Colon (tissue), 2 donors: ENCODE measurements around the gene ATG10.
"Not testable (repeated sequence)": the region's sequence is repeated elsewhere in the genome, so short reads cannot be mapped to it uniquely, and the experiment has no call there.

Source experiments
- FAIRE-seq: peaks from 2 replicates; lab custom pipeline; 2012; peaks lifted over from hg19 to GRCh38; lab: Jason Lieb, UNC
- donor health status: control.
- donor health status: control.

The ATG10 gene

DNA sequence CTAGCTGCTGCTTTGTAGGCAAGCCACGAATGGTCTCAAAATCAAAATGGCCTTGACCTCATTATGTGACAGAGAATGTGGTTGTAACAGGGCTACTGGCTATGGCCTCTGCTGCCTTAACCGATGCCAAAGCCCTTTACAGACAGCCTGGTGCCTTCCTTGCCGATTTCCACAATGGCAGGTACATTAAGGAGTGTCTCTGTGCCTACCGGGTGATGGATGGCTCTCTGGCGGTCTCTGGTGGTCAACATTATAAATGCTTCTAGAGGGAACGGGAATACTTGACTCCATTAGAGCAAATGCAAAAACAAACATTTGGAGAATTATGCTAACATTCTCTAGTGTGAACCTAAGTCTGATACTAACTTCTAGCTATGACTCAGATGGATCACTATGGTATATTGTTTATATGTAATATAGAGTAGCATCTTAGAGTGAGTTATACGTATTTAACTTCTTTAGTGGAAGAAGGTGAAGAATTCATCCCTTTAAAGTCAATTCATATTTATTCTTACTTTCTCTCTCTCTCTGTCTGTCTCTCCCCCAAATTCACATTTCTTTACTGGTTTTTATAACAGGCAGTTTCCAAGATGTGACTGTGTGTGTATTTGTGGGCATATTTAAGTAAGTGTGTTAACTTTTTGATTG, 253.8 kb downstream of the ATG10 start:
- FAIRE-seq = no peak

DNA sequence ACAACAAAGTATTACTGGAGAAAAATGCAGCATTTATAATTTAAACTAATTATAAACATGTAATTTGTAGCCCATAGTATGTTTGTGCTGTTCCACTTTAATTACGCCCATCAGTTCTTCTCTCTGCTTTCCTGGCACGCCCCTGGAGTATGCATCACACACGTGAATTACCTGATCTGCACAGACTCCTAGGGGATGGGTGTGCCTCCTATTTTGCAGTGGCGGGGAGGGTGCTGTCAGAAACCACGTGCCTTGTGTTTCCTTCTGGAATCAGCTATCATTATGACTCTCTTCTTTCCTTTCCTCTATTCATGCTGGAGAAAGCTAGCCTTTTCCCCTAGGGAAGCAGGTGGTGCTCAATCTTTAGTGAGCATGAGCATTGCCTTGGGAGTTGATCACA, 263.1 kb downstream of the ATG10 start:
- no peak for FAIRE-seq

DNA sequence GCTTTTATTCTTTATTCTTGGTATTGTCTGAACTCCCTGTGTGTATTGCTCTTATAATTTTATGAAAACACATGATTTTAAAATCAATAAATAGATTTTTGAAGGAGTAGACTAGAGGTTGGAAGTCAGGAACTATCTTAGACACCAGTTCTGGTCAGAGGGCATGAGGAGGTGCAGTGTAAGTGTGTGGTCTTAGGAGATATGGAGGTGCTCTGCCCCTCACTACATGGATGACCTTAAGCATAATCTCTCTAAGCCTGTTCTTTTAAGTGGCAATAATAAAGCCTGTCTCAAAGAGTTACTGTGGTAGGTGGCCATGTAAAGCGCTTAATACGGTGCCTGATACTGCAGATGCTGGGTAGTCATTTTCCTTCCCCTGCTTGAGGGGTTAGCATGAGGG, 272.3 kb downstream of the ATG10 start:
- no peak for FAIRE-seq

DNA sequence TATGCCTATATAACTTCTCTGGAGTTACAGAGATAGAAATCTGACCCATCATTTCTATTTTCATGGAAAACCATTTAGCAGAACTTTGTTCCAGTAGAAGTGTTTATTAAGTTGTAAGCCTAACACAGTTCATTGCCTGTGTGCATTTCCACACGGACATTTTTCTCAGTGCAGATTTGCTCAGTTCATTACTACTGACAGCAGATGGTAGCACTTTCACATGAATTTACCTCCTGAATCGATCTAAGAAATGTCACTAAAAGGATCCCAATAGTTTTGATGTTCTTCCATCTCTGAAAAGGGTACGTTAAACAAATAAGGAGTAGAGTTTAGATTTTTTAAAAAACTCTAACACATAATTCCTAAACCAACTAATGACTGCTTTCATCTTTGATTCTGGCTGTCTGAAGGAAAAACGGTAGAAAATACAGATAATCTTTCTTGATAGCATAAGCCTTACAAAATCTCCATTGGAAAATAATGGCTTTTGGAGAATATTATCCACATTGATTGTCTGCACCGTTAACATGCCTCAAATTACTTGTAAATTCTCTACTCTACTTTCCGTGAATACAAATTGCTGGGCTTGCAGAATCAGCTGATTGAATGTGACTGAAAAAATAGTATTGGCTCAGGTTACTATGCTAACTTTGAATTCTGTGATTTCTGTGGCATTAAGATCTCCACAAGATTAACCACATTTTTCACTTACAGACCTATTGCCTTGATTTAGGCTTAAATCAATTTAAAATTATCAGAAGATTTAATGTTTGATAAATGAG, 273.2 kb downstream of the ATG10 start:
- FAIRE-seq = no peak

DNA sequence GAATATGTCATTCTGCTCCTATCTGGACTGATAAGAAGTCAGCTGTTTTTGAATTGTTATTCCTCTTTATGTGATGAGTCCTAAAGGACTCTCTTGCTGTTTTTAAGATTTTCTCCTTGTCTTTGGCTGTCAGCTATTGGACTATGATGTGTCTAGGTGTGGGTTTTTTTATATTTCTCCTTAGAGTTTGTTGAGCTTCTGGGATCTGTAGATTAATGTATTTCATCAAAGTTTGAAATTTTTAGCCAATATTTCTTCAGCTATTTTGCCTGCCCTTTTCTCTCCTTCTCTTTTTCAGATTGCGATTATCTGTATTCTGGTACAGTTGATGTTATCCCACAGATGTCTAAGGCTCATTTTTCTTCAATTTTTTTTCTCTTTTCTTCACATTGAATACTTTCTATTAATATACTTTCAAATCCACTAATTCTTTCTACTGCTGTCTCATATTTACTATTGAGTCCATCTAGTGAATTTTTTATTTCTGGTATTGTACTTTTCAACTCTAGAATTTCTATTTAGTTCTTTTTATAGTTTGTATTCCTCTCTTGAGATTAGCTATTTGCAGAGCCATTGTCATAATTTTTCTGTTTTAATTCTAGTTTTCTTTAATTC, 275.2 kb downstream of the ATG10 start:
- peak; percentile 33 for FAIRE-seq

DNA sequence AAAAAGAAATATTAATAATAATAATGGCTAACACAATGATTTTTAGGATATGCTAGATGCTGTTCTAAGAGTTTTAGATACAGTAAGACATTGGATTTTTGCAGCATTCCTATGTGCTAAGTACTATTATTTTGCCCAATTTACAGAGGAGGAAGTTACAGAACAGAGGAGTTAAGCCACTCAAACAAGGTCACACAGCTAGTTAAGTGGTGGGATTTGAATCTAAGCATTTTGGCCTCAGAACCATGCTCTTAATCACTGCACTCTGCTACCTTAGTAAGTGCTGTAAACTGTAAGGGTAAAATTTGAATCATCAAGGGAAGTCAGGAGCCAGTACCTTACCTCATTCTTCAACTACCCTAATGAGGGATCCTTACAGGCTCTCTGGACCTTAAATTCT, 280.9 kb downstream of the ATG10 start:
- FAIRE-seq = no peak

DNA sequence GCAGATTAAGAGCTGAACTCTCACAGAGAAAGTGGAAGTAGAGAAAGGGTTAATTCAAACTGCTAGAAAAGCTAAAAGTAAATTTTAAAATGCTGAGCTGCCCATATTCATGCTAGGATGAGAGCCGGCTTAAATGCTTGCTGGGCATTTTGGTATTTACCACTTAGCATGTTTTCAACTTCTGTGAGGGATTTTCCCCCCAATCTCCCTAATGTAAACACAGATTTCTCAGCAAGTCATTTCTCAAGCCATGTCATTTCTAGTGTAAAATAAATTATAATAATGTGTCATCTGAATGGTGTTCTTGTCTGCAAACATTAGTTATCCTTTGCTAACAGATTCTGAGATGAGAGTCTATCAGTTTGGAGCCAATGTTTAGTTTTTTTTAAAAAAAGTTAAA, 284.0 kb downstream of the ATG10 start:
- FAIRE-seq = no peak

DNA sequence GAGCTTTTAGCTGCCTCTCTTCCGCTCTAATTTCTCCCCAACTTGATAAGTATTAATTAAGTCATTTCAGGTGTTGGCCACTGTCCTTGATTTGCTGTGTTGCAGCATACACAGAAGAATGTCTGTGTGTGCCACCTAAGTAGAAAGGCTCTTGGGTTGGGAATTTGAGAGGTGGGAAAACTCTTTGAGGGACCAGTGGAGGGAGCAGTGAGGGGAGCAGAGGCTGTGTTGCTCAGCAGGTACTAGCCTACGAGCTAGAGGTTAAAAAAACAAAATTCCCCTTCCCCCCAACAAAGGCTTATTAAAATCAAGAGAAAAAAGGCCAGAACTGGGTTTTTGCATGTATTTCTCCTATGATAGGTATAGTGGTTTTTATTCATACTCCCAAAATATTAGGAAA, 285.4 kb downstream of the ATG10 start:
- no peak for FAIRE-seq

DNA sequence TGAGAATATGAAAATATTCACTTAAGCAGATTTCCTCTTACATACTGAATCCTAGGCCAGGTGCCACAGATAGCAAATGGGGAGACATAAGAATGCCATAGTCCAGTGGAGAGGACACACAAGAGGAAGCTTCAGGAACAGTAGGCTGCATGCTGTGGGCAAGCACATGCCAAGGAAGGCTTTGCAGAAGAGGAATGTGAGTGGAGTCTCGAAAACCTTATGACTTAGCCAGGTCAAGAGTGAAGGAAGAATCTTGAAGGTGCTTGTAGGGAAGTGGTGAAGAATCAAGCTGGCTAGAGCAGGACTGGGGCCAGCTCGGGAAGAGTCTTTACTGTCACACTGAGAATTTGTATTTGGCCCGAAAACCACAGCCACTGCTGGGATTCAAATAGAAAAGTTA, 285.9 kb downstream of the ATG10 start:
- FAIRE-seq = no peak

DNA sequence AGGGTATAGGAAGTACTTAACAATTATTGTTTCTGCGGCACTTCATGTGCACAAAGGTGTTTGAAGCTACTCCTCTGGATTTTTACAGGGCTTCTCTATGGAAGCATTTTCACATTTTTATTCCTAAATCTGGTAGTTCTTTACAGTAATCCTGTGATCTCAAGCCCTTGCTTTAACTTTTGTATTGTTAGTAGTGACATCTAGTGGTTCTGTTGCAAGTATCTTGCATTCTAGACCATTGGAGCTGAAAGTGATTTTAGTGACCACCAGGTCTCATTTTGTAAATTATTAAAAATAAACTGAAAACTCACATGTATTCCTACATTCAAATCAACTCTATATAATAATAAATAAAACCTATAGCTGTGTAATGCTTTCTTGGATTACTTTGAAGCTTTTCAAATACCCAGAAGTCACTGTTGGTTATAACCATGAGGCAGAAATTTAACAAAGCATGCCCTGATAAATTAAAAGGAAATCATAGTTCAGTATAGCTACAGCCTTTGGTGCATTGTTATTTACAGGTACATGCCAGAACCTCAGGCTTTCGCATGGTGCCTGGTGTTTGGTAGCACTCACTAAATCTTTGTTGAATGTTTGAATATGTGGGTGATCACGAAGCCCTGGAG, 287.5 kb downstream of the ATG10 start:
- no peak for FAIRE-seq

DNA sequence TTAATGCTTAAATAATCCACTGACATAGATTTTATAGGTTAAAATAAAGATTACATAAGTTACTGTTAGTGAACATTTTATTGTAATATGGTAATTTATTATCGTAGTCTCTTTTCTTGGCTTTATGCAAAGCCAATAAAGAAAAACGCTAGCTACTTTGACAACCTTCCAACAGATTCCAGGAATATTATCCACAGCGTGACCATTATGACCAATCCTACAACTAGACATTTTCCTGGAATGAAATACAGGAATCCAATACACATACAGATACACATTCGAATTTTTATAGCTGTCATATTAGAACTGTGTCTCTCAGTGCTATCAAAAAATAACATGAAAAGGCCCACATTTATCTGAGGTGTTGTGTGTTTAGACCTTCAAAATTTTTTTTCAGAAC, 293.2 kb downstream of the ATG10 start:
- FAIRE-seq = no peak

DNA sequence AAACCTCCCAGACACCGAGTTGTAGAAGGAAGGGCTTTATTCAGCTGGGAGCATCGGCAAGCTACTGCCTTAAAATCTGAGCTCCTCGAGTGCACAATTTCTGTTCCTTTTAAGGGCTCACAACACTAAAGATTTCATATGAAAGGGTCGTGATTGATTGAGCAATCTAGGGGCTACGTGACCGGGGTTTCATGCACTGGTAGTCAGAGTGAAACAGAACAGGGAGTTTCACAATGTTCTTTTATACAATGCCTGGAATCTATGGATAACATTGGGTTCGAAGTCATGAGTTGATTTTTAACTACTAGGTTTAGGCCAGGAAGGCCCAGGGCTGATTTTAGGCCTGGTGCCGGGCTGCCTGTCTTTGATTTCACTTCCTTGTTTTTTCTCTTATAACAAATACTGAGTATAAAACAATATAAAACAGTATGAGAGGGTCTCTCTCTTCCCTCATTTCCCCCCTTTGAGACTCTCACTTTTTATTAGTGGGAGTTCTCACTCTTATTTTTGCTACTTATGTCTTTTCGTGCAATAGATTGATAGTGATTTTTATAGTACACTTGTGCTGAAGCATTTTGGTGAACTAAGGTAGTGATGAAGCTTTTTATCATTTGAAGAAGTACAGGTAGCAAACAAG, 295.6 kb downstream of the ATG10 start:
- FAIRE-seq = not testable (repeated sequence)

DNA sequence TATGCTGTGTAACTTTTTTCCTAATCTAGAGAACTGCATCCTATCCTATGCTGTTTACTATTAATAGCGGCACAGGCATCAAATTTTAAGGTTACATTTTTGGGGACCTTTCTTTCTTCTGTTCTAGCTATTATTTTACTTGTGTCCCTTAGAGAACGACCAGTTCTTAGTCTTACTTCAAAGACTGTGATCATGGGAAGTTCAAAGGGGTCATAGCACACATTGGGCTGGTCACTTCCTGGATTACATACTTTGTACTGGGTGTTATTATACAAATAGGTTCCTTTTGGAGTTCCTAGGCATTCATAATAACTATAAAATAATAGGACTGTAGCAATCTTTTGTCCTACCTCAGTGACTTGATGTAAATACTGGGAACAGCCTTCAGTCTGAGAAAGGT, 297.5 kb downstream of the ATG10 start:
- FAIRE-seq = not testable (repeated sequence)

DNA sequence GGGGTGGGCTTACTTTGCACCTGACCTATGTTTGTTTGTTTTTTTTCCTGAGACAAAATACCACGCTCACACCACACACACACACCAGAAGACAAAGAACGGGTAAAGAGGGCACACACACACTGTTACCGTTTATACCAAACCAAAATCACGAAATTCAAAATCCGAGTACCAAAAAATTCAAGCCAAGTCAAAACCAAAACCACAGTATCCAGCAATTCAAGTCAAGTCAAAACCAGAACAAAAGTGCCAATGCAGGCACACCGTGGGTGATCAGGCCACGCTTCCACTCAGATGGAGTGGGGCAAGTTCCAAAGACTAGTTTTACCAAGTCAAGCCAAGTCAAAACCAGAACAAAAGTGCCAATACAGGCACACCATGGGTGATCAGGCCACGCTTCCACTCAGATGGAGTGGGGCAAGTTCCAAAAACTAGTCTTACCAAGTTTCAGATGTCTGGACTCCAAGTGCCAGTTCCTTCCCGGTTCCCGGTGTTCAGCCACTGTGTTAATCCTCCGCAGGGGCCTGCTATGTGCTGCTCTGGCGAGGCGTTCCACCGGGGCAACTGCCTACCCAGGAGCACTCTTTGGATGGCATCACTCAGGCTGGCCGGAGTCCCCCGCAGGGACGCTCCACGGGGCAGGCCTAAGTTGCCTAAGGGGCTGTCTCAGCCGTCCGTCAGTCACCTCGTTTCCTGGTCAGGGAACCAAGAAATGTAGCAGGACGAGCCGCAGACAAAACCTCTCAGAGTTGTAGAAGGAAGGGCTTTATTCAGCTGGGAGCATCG, 300.9 kb downstream of the ATG10 start:
- not testable (repeated sequence) for FAIRE-seq

DNA sequence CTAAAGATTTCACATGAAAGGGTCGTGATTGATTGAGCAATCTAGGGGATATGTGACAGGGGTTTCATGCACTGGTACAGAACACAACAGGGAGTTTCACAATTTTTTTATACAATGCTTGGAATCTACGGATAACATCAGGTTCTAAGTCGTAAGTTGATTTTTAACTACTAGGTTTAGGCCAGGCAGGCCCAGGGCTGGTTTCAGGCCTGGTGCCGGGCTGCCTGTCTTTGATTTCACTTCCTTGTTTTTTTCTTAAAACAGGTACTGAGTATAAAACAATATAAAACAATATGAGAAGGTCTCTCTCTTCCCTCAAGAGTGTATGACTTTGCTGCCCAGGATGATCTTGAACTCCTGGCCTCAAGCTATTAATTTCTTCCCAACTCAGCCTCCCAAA, 301.6 kb downstream of the ATG10 start:
- not testable (repeated sequence) for FAIRE-seq

DNA sequence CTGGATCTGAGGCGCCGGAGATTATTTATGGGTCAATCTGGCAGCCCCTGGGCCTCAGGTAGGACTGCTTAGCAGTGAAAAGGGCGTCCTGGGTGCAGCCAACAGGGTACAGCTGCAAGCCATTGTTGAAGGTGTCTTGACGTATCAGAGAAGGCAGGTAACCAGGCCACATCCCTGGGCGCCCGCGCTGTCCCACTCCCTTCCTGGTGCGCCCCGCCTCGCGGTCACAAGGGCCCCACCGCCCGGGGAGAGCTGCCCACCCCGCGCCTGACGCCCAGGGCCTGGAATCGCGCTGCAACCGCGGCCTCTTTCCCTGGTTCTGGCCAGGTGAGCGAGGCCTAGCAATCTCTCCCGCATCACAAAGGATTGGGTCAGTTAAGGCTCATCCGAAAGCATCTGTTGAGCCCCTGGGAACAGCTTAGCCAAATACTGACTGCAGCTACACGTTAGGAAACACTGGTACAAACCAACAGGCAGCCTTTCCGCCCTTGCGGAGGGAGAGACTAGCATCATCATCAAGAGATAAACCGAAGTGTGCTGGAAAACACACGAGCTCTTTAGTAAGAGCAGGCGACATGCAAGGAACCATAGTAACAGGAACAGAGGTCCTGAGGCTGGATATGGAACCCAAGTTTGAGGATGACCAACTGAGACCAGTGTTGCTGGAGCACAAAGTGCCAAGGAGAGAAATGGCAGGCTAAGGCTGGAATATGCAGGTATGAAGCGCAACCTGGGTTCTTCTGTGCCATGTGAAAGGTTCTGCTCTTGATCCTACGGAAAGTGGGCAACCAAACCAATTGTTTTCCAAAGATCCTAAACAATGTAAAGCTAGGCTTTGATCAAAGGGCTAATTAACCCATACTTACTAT, 302.8 kb downstream of the ATG10 start:
- FAIRE-seq = no peak

DNA sequence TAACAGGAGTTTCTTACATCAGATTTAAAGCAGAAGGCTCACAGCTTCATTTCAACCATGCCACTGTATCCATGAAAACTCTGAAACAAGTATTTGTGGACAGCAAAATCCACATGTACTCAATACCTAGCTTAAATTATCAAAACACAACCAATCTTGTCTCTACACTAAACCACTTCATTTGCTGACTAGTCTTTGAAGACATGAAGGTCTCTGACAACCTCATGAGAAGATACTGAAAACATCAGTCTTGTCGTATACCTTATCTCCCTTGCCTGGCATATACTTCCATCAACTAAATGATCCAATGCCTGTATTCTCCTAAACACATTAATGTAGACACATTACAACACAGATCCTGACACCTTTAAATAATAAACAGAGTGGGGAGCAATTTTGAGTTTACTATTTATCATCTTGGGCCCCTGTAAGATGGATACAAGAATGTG, 303.4 kb downstream of the ATG10 start:
- FAIRE-seq = no peak

DNA sequence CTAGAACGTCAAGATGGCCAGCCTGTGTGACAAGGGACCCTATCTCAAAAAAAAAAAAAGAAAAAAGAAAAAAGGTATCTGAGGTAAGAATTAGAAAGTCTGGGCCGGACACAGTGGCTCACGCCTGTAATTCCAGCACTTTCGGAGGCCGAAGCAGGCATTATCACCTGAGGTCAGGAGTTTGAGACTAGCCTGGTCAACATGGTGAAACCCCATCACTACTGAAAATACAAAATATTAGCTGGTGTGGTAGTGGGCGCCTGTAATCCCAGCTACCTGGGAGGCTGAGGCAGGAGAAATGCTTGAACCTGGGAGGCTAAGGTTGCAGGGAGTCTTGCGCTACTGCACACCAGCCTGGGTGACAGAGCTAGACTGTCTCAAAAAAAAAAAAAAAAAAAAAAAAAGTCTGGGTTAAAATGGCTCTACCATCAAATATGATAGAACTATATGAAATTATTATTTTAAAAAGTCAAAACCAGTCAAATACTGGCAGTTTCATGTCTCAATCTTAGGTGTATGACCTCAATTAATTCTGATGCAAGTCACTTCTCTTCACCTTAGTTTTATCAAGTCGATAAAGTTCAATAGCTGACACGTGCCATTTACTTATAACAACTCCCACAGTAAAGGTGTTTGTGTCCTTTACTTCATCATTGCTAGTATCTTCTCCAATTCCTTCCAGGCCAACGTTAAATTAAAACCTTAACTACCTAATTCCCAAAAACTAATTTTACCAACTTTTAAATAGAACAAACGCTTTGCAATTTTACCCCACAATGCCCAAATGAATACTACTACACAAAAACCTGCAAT, 305.2 kb downstream of the ATG10 start:
- no peak for FAIRE-seq

DNA sequence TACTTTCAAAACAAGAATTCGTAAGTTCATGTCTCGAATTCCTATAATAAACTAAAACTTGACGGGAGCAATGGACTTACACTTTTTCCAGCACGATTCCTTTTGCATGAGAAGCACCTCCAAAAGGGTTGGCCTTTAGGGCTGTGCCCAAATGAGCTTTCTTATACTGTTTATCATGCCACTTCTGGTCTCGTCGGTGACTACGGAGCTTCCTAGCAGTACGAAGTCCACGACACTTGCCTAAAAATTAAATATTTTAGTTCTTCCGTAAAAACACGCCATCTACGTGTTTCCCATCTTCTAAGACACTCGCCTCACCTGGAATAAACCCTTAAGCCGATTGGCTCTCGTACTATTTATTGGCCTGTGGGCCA, 305.8 kb downstream of the ATG10 start:
- no peak for FAIRE-seq
